OCI-LY7 (cell line): ENCODE data around the gene GABRB3. TPM values are rescaled to one million over a fixed set of nuclear protein-coding genes. Genes with fewer than 3 reads are reported as not detected.

Experiments
- BruUV-seq: library from RNA; stranded (reverse); fragments of 400-500 nt; replicated peaks from 2 replicates; lab custom pipeline; 2021; lab: Mats Ljungman, UMichigan
- CTCF ChIA-PET: fragments of 300-600 bp; sonication (Branson Sonifier 250); formaldehyde crosslinking; loops from one replicate; lab custom pipeline; 2022; ENCODE audit warnings: antibody characterized with exemption; ENCODE audit not compliant: unreplicated experiment; lab: Charles Lee
- POLR2A ChIA-PET: fragments of 300-600 bp; sonication (Branson Sonifier 250); formaldehyde crosslinking; loops from one replicate; lab custom pipeline; 2022; ENCODE audit warnings: antibody characterized with exemption; lab: Charles Lee
- DNase-seq: peaks from one replicate; pipeline ENCODE4 v3.0.0-alpha.2; 2015; ENCODE audit warnings: low spot score
- H2AFZ ChIP-seq: fragments of 200-600 bp; sonication (generic), shearing (Covaris generic); 2 replicates; pipeline ENCODE4 v1.6.1; 2014; ENCODE audit warnings: mild to moderate bottlenecking, antibody characterized with exemption, low read length, moderate library complexity
- H3K27ac ChIP-seq: fragments of 200-600 bp; sonication (generic); 2 replicates; pipeline ENCODE4 v1.5.1; 2014; ENCODE audit warnings: mixed run types, low read depth, mild to moderate bottlenecking, moderate library complexity, low read length, inconsistent platforms; ENCODE audit not compliant: poor library complexity, severe bottlenecking
- H3K36me3 ChIP-seq: fragments of 200-600 bp; sonication (generic); 2 replicates; pipeline ENCODE4 v1.6.1; 2014; ENCODE audit warnings: mild to moderate bottlenecking, antibody characterized with exemption, low read length, moderate library complexity, mixed read lengths; ENCODE audit not compliant: insufficient read depth
- H3K4me1 ChIP-seq: fragments of 200-600 bp; sonication (generic); 2 replicates; pipeline ENCODE4 v1.5.1; 2014; ENCODE audit warnings: mild to moderate bottlenecking, low read length; ENCODE audit not compliant: insufficient read depth, poor library complexity, severe bottlenecking
- H3K4me2 ChIP-seq: fragments of 200-600 bp; sonication (generic); 2 replicates; pipeline ENCODE4 v1.6.1; 2014; ENCODE audit warnings: mild to moderate bottlenecking, low read length
- H3K4me3 ChIP-seq: fragments of 200-600 bp; sonication (generic); 2 replicates; pipeline ENCODE4 v1.5.1; 2014; ENCODE audit warnings: mild to moderate bottlenecking, low read depth, low read length; ENCODE audit not compliant: poor library complexity, severe bottlenecking
- H3K79me2 ChIP-seq: fragments of 200-600 bp; sonication (generic); 2 replicates; pipeline ENCODE4 v1.6.1; 2016; ENCODE audit warnings: low read depth, mild to moderate bottlenecking, low read length, moderate library complexity, mixed read lengths; ENCODE audit not compliant: insufficient read depth
- H3K9me2 ChIP-seq: fragments of 200-600 bp; sonication (generic); 2 replicates; pipeline ENCODE4 v1.6.1; 2016; ENCODE audit warnings: mild to moderate bottlenecking, low read length, mixed read lengths; ENCODE audit not compliant: insufficient read depth
- H3K9me3 ChIP-seq: fragments of 200-600 bp; sonication (generic); 2 replicates; pipeline ENCODE4 v1.6.1; 2014; ENCODE audit warnings: mild to moderate bottlenecking, mixed run types, low read length, mixed read lengths
- H4K20me1 ChIP-seq: fragments of 200-600 bp; sonication (generic); 2 replicates; pipeline ENCODE4 v1.6.1; 2014; ENCODE audit warnings: mild to moderate bottlenecking, antibody characterized with exemption, low read length, moderate library complexity, mixed read lengths; ENCODE audit not compliant: insufficient read depth
- CTCF ChIP-seq: fragments of 200-600 bp; sonication (generic); conservative IDR thresholded peaks from 2 replicates; pipeline ENCODE4 v1.5.1; 2014; ENCODE audit warnings: mild to moderate bottlenecking, antibody characterized with exemption, low read length, moderate library complexity, mixed read lengths
- EZH2phosphoT487 ChIP-seq: fragments of 200-600 bp; sonication (generic); IDR thresholded peaks from 2 replicates; pipeline ENCODE4 v1.6.1; 2018; ENCODE audit warnings: low read depth, borderline replicate concordance, mild to moderate bottlenecking, mixed run types, antibody characterized with exemption, low read length, moderate library complexity, mixed read lengths
- intact Hi-C: fragments of 100-400 bp; cut with micrococcal nuclease; formaldehyde crosslinking; loops from one replicate; pipeline ENCODE4 v1.10.0; 2022; ENCODE audit not compliant: unreplicated experiment
- total RNA-seq, 2 experiments: library from RNA; depleted of rRNA in 1 of 2; stranded (reverse); fragments of >200 nt in 1 of 2; shearing (Covaris generic) in 1 of 2; gene quantifications; 2 replicates each; pipeline ENCODE4 v1.2.3, GENCODE V29; 2014 to 2022

GABRB3 gene
- total RNA-seq, 2 experiments from 2014 or later: 2.8 to 6.5 TPM

GRCh38 chr15:26689462-26689861 lies 83.4 kb downstream of the GABRB3 start:
- CTCF ChIA-PET: no interaction called here

GRCh38 chr15:26686547-26687187 lies 86.2 kb downstream of the GABRB3 start:
- H3K4me2 ChIP-seq: no peak overlapping the region
- no TSS peak for BruUV-seq
- H4K20me1 ChIP-seq: no peaks in the 10 kb centered on the region
- H3K9me3 ChIP-seq: no peaks in the 10 kb centered on the region
- no peak for TF ChIP-seq CTCF
- TF ChIP-seq EZH2phosphoT487: no peak
- DNase-seq: no peak
- no peaks in the 10 kb centered on the region for H3K36me3 ChIP-seq
- ChIA-PET POLR2A (interaction anchor here (0.6 kb wide), 1 partner anchor 514 kb away, joined by 4 read pairs; no protein-coding TSS in a partner anchor), CTCF (no interaction called here)
- no peak overlapping the region for H2AFZ ChIP-seq
- H3K27ac ChIP-seq: no peak overlapping the region
- H3K79me2 ChIP-seq: no peaks in the 10 kb centered on the region
- H3K4me1 ChIP-seq: no peaks in the 10 kb centered on the region
- no peak overlapping the region for H3K4me3 ChIP-seq
- H3K9me2 ChIP-seq: no peaks in the 10 kb centered on the region
- intact Hi-C loops: no loop called here

More at GRCh38 chr15:26689462-26689861, 83.4 kb downstream of the GABRB3 start:
- Histone ChIP-seq H3K36me3 (no peaks in the 10 kb centered on the region), H4K20me1 (no peaks in the 10 kb centered on the region), H3K4me2 (no peak overlapping the region), H3K4me3 (no peak overlapping the region), H3K4me1 (no peaks in the 10 kb centered on the region), H3K79me2 (no peaks in the 10 kb centered on the region), H3K9me3 (no peaks in the 10 kb centered on the region), H3K9me2 (no peaks in the 10 kb centered on the region), H2AFZ (no peak overlapping the region), H3K27ac (no peak overlapping the region)
- TF ChIP-seq EZH2phosphoT487: no peak
- TF ChIP-seq CTCF: no peak
- DNase-seq: no peak
- intact Hi-C loops: no loop called here
- BruUV-seq: no TSS peak
- POLR2A ChIA-PET: interaction anchor here (0.6 kb wide), 4 partner anchors 61 to 680 kb away, joined by 3 to 5 read pairs (median 4); no protein-coding TSS in a partner anchor

GRCh38 chr15:26682598-26683164 lies 90.2 kb downstream of the GABRB3 start:
- no peak overlapping the region for H3K4me2 ChIP-seq
- H3K9me2 ChIP-seq: no peaks in the 10 kb centered on the region
- H3K79me2 ChIP-seq: no peaks in the 10 kb centered on the region
- no peaks in the 10 kb centered on the region for H3K9me3 ChIP-seq
- TF ChIP-seq CTCF (no peak), EZH2phosphoT487 (no peak)
- no peak overlapping the region for H2AFZ ChIP-seq
- no peak overlapping the region for H3K4me3 ChIP-seq
- ChIA-PET POLR2A (interaction anchor here (0.6 kb wide), 1 partner anchor 1098 kb away, joined by 3 read pairs; no protein-coding TSS in a partner anchor), CTCF (no interaction called here)
- H4K20me1 ChIP-seq: no peaks in the 10 kb centered on the region
- H3K27ac ChIP-seq: no peak overlapping the region
- no TSS peak for BruUV-seq
- H3K4me1 ChIP-seq: no peaks in the 10 kb centered on the region
- intact Hi-C loops: no loop called here
- no peak for DNase-seq
- H3K36me3 ChIP-seq: no peaks in the 10 kb centered on the region
